H1 (cell line): ENCODE data around the gene PHEX. TPM values are rescaled to one million over a fixed set of nuclear protein-coding genes. Genes with fewer than 3 reads are reported as not detected.

Experiments used
- CHD7 ChIP-seq: fragments of 300-600 bp; sonication (generic); IDR thresholded peaks from 2 replicates; pipeline ENCODE4 v1.7.1; 2012; ENCODE audit warnings: low read length, moderate library complexity, mild to moderate bottlenecking, inconsistent platforms; ENCODE audit not compliant: insufficient replicate concordance
- KDM1A ChIP-seq: fragments of 200-600, 300-600 bp; sonication (generic); IDR thresholded peaks from 2 replicates; pipeline ENCODE4 v1.7.1; 2016; ENCODE audit warnings: mild to moderate bottlenecking, low read length, borderline replicate concordance
- SP4 ChIP-seq: IDR thresholded peaks from 2 replicates; pipeline ENCODE4 v1.6.1; 2012; ENCODE audit warnings: low read length, inconsistent platforms
- SUZ12 ChIP-seq: fragments of 200-600 bp; sonication (generic); IDR thresholded peaks from 2 replicates; pipeline ENCODE4 v1.6.1; 2012; ENCODE audit warnings: mild to moderate bottlenecking, inconsistent platforms, low read length, moderate library complexity, mixed read lengths
- polyA plus RNA-seq, 7 experiments: library from polyadenylated mRNA; depleted of rRNA in 3 of 7; stranded (reverse) in 5 of 7; unstranded in 2 of 7; fragments of >200 nt in 5 of 7; fragments of 200-250 nt in 2 of 7; gene quantifications; 1 replicate in 5 of 7; 2 replicates in 1 of 7; 4 replicates in 1 of 7; pipeline versions ENCODE4 v1.2.1 to v1.2.3, GENCODE V29; 2011 to 2013; ENCODE audit warnings: missing spikeins in 2 of 7, mixed read lengths in 2 of 7
- total RNA-seq: library from RNA; stranded (reverse); fragmentation: NEBNext Ultra II Directional; extraction: Animal tissue kit (Norgen Biotek cat#: 25700); gene quantifications from 2 replicates; pipeline ENCODE4 v1.2.1, GENCODE V29; 2021
- TF ChIP-seq, protein P1 (sequence below): IDR thresholded peaks from 2 replicates; pipeline ENCODE4 v1.6.1; 2011; ENCODE audit warnings: low read length, improper control_type of control experiment

PHEX gene
- total and polyA plus RNA-seq, 2 of the 8 experiments (the other 6 are each of a cell fraction or from before 2014, with no cell fraction given), result 0.03 to 0.11 TPM

DNA sequence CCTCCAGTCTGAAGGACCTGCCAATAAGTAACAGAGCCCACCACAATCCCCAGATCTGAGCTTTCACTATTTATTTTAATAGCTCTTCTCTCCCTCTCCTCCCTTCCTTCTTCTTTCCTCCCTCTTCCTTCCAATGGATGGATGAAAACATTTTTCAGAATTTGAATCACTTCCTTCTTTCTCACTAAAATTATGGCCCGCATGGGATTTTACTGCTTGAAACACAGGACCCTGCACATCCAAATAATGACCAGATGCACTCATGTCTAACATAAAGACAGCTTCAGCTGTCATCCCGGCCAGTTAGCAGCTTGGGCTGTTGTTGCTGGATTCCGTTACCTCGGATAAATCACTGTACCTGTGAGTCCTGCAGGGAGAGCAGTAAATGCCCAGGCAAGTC is 5.4 kb upstream of the PHEX start (continued):
- TF ChIP-seq CHD7 (no peak), SUZ12 (no peak), KDM1A (no peak), SP4 (no peak)
- TF ChIP-seq, protein P1, sequence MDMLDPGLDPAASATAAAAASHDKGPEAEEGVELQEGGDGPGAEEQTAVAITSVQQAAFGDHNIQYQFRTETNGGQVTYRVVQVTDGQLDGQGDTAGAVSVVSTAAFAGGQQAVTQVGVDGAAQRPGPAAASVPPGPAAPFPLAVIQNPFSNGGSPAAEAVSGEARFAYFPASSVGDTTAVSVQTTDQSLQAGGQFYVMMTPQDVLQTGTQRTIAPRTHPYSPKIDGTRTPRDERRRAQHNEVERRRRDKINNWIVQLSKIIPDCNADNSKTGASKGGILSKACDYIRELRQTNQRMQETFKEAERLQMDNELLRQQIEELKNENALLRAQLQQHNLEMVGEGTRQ, result no peak
